IMR-90 (cell line): ENCODE data around the gene COL17A1. TPM values are rescaled to one million over a fixed set of nuclear protein-coding genes. Genes with fewer than 3 reads are reported as not detected.

ENCODE experiments used
- ATAC-seq: fragments of 200-7000 bp; cut with Tn5 transposase; 2 replicates; pipeline ENCODE4 v1.9.1; 2020; ENCODE audit warnings: low read depth, mild to moderate bottlenecking, moderate library complexity
- BruUV-seq: library from RNA; stranded (reverse); fragments of 400-500 nt; replicated peaks from 2 replicates; lab custom pipeline; 2021; lab: Mats Ljungman, UMichigan
- CTCF ChIA-PET: fragments of 300-600 bp; formaldehyde crosslinking; extraction: SDS; loops from one replicate; lab custom pipeline; 2021; ENCODE audit warnings: antibody characterized with exemption; lab: Yijun Ruan, JAX
- POLR2A ChIA-PET: fragments of 300-600 bp; sonication (Branson Sonifier 250); formaldehyde crosslinking; loops from one replicate; lab custom pipeline; 2022; ENCODE audit warnings: antibody characterized with exemption; ENCODE audit not compliant: unreplicated experiment; lab: Charles Lee
- DNase-seq: peaks from one replicate; pipeline ENCODE4 v3.0.0; 2013
- H2AFZ ChIP-seq: replicated peaks from 2 replicates; pipeline ENCODE3; 2013; ENCODE audit warnings: low read length, mild to moderate bottlenecking; ENCODE audit not compliant: poor library complexity
- H2AK5ac ChIP-seq: 2 replicates; pipeline ENCODE4 v1.6.1; 2013; ENCODE audit warnings: low read depth, low read length, inconsistent platforms
- H2AK9ac ChIP-seq: replicated peaks from 2 replicates; pipeline ENCODE3; 2013; ENCODE audit warnings: mild to moderate bottlenecking, low read depth, low read length, moderate library complexity; ENCODE audit not compliant: poor library complexity
- H2BK120ac ChIP-seq: 2 replicates; pipeline ENCODE4 v1.6.1; 2013; ENCODE audit warnings: low read depth, low read length, inconsistent platforms
- H2BK15ac ChIP-seq: 3 replicates; pipeline ENCODE4 v1.6.1; 2013; ENCODE audit warnings: low read depth, low read length, inconsistent platforms
- H2BK20ac ChIP-seq: 2 replicates; pipeline ENCODE4 v1.6.1; 2013; ENCODE audit warnings: low read depth, mild to moderate bottlenecking, inconsistent platforms, low read length, moderate library complexity
- H2BK5ac ChIP-seq: 2 replicates; pipeline ENCODE4 v1.6.1; 2013; ENCODE audit warnings: mild to moderate bottlenecking, low read depth, low read length, inconsistent platforms; ENCODE audit not compliant: poor library complexity, severe bottlenecking
- H3K14ac ChIP-seq: replicated peaks from 2 replicates; pipeline ENCODE4 v1.6.1; 2013; ENCODE audit warnings: low read depth, low read length, inconsistent platforms
- H3K18ac ChIP-seq: 2 replicates; pipeline ENCODE4 v1.6.1; 2013; ENCODE audit warnings: low read depth, low read length, control low read depth
- H3K23ac ChIP-seq: 2 replicates; pipeline ENCODE4 v1.6.1; 2013; ENCODE audit warnings: low read depth, low read length, inconsistent platforms
- H3K27ac ChIP-seq: 2 replicates; pipeline ENCODE4 v1.5.1; 2013; ENCODE audit warnings: mild to moderate bottlenecking, control low read depth, low read length; ENCODE audit not compliant: insufficient read depth
- H3K27me3 ChIP-seq: 2 replicates; pipeline ENCODE4 v1.6.1; 2013; ENCODE audit warnings: low read length; ENCODE audit not compliant: control insufficient read depth, insufficient read depth
- H3K36me3 ChIP-seq: 2 replicates; pipeline ENCODE4 v1.6.1; 2013; ENCODE audit warnings: low read length, mixed read lengths; ENCODE audit not compliant: control insufficient read depth, insufficient read depth
- H3K4ac ChIP-seq: 2 replicates; pipeline ENCODE4 v1.6.1; 2013; ENCODE audit warnings: low read depth, low read length, inconsistent platforms
- H3K4me1 ChIP-seq: 2 replicates; pipeline ENCODE4 v1.6.1; 2013; ENCODE audit warnings: low read length, mixed read lengths; ENCODE audit not compliant: control insufficient read depth, insufficient read depth
- H3K4me2 ChIP-seq: 2 replicates; pipeline ENCODE4 v1.6.1; 2013; ENCODE audit warnings: low read depth, mild to moderate bottlenecking, control low read depth, low read length, moderate library complexity
- H3K4me3 ChIP-seq: 2 replicates; pipeline ENCODE4 v1.5.1; 2013; ENCODE audit warnings: low read depth, mild to moderate bottlenecking, control low read depth, low read length, moderate library complexity; ENCODE audit not compliant: insufficient read depth
- H3K56ac ChIP-seq: 2 replicates; pipeline ENCODE4 v1.6.1; 2013; ENCODE audit warnings: low read length, inconsistent platforms; ENCODE audit not compliant: insufficient read depth; ENCODE audit errors: extremely low read depth
- H3K79me1 ChIP-seq, 2 experiments: 2 replicates each; pipeline ENCODE4 v1.6.1; 2013; ENCODE audit warnings: low read length in 2 of 2, inconsistent platforms in 1 of 2, low read depth in 1 of 2
- H3K9ac ChIP-seq: 2 replicates; pipeline ENCODE4 v1.6.1; 2013; ENCODE audit warnings: low read depth, low read length, control low read depth
- H3K9me1 ChIP-seq: 2 replicates; pipeline ENCODE4 v1.6.1; 2013; ENCODE audit warnings: low read length, inconsistent platforms; ENCODE audit not compliant: insufficient read depth
- H3K9me3 ChIP-seq: 2 replicates; pipeline ENCODE4 v1.6.1; 2013; ENCODE audit warnings: low read length; ENCODE audit not compliant: control insufficient read depth, insufficient read depth
- H4K20me1 ChIP-seq: 2 replicates; pipeline ENCODE4 v1.6.1; 2013; ENCODE audit warnings: low read length, inconsistent platforms; ENCODE audit not compliant: insufficient read depth
- H4K5ac ChIP-seq: 2 replicates; pipeline ENCODE4 v1.6.1; 2013; ENCODE audit warnings: mild to moderate bottlenecking, low read depth, low read length, control low read depth
- H4K8ac ChIP-seq, 2 experiments: 2 replicates each; pipeline ENCODE4 v1.6.1; 2013; ENCODE audit warnings: low read depth in 2 of 2, low read length in 2 of 2, control low read depth in 1 of 2, inconsistent platforms in 1 of 2
- H4K91ac ChIP-seq: 2 replicates; pipeline ENCODE4 v1.6.1; 2013; ENCODE audit warnings: low read depth, low read length, inconsistent platforms; ENCODE audit not compliant: insufficient read depth
- NFE2L2 ChIP-seq: fragments of 150-350 bp; IDR thresholded peaks from 2 replicates; pipeline ENCODE4 v1.6.1; 2016; ENCODE audit warnings: low read depth, mild to moderate bottlenecking, low read length
- WGBS, 2 experiments: methylation state at CpG; one replicate each; pipeline versions ENCODE4 v1.1.5 to v1.1.7; 2013; ENCODE audit warnings: missing lambda C conversion rate in 2 of 2; ENCODE audit not compliant: insufficient read length in 1 of 2; ENCODE audit errors: extremely low coverage in 2 of 2; 5-methylcytosine and 5-hydroxymethylcytosine counted together
- dilution Hi-C: fragments of 300-500 bp; cut with HindIII; formaldehyde crosslinking; loops from one replicate; pipeline ENCODE4 v1.14.3; 2018; ENCODE audit warnings: low sequenced_read_pairs; ENCODE audit not compliant: unreplicated experiment
- in situ Hi-C: fragments of 300-500 bp; cut with MboI; formaldehyde crosslinking; loops from 3 replicates; pipeline ENCODE4 v1.14.3; 2019; ENCODE audit warnings: low sequenced_read_pairs, inconsistent platforms, mixed read lengths
- intact Hi-C: fragments of 100-400 bp; cut with micrococcal nuclease; formaldehyde crosslinking; loops from 2 replicates; pipeline ENCODE4 v1.10.0; 2022
- polyA plus RNA-seq, 3 experiments: library from polyadenylated mRNA; depleted of rRNA; stranded (reverse); fragments of >200 nt; gene quantifications; 2 replicates each; pipeline ENCODE4 v1.2.3, GENCODE V29; 2012; ENCODE audit warnings: low replicate concordance in 1 of 3
- total RNA-seq: library from RNA; depleted of rRNA; stranded (reverse); fragments of >200 nt; gene quantifications from 2 replicates; pipeline ENCODE4 v1.2.3, GENCODE V29; 2012
- TF ChIP-seq, protein P1 (sequence below): fragments of 150-350 bp; IDR thresholded peaks from 2 replicates; pipeline ENCODE4 v1.6.1; 2016; ENCODE audit warnings: low read depth, mild to moderate bottlenecking, low read length, moderate library complexity, borderline replicate concordance

Gene COL17A1
- total and polyA plus RNA-seq, 2 of the 4 experiments (the other 2 are of a cell fraction), result 0.14 to 0.18 TPM

DNA sequence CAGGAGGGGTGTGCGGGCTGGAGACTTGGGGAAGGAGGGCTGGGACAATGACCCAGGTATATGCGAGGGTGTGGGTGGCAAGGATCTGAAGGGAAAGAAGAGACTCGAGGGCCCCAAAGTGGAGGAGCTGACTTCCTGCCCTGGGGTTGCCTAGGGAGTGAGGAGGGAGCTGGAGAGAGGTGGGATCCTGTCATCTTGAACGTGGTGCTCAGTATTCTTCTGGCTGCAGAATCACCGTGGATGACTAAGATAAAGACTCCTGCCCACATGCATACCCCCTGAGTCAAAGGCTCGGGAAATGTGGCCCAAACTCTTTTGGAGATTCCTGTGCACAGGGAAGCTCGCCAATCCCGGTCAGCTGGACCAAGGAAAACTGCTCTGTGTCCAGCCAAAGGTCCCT lies 31.2 kb downstream of the COL17A1 start:
- no peak overlapping the region for H4K5ac ChIP-seq
- WGBS, 2 experiments, result 80% methylated on average over 1 of the region's 8 CpGs; no CpG with 5 or more reads in 1 of the 2 experiments
- no peak overlapping the region for H3K56ac ChIP-seq
- no TSS peak for BruUV-seq
- peak overlapping the region; percentile 34; the same call in 1 of the 3 replicates for H2BK15ac ChIP-seq
- H2AK9ac ChIP-seq, result peak overlapping the region; percentile 35
- no peaks in the 10 kb centered on the region for H3K79me1 ChIP-seq
- H2BK5ac ChIP-seq, result peak overlapping the region; percentile 10
- H3K4me2 ChIP-seq, result peak overlapping the region; percentile 13; the same call in 1 of the 2 replicates
- in situ Hi-C loops (no loop called here), dilution Hi-C loops (no loop called here), intact Hi-C loops (no loop called here)
- peak; percentile 83 for ATAC-seq
- peak overlapping the region; percentile 6; the same call in 1 of the 2 replicates for H4K91ac ChIP-seq
- no peak overlapping the region; the same call in 1 of the 2 replicates for H3K27ac ChIP-seq
- H3K4ac ChIP-seq, result peak overlapping the region; percentile 30; the same call in 1 of the 2 replicates
- H2BK20ac ChIP-seq, result peak overlapping the region; percentile 74
- peaks cover 4% of the 10 kb centered on the region for H3K4me1 ChIP-seq
- no peak overlapping the region for H3K4me3 ChIP-seq
- no peaks in the 10 kb centered on the region for H4K20me1 ChIP-seq
- peak overlapping the region; percentile 56; the same call in 1 of the 2 replicates for H3K14ac ChIP-seq
- TF ChIP-seq, protein P1, sequence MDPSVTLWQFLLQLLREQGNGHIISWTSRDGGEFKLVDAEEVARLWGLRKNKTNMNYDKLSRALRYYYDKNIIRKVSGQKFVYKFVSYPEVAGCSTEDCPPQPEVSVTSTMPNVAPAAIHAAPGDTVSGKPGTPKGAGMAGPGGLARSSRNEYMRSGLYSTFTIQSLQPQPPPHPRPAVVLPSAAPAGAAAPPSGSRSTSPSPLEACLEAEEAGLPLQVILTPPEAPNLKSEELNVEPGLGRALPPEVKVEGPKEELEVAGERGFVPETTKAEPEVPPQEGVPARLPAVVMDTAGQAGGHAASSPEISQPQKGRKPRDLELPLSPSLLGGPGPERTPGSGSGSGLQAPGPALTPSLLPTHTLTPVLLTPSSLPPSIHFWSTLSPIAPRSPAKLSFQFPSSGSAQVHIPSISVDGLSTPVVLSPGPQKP, result no peak
- peak; percentile 30; the same call in 1 of the 2 replicates for TF ChIP-seq NFE2L2
- peak overlapping the region; percentile 80 for H2AK5ac ChIP-seq
- peaks cover 2% of the 10 kb centered on the region; the same call in 1 of the 2 replicates for H3K27me3 ChIP-seq
- no peak overlapping the region for H3K18ac ChIP-seq
- no peaks in the 10 kb centered on the region for H3K36me3 ChIP-seq
- CTCF ChIA-PET, result interaction anchor here (1.0 kb wide), 1 partner anchor 15 kb away, joined by 3 read pairs; no protein-coding TSS in a partner anchor
- H3K9me1 ChIP-seq, result peaks cover 17% of the 10 kb centered on the region
- H2BK120ac ChIP-seq, result peak overlapping the region; percentile 54
- H2AFZ ChIP-seq, result peak overlapping the region; percentile 79
- H4K8ac ChIP-seq, result peak overlapping the region in 1 of 2 experiments; percentile 34; a peak in 1 of 4 replicates
- H3K9me3 ChIP-seq, result no peaks in the 10 kb centered on the region
- no peak overlapping the region for H3K9ac ChIP-seq
- DNase-seq, result peak; percentile 77
- POLR2A ChIA-PET, result no interaction called here
- no peak overlapping the region for H3K23ac ChIP-seq
